ENCODE results near the gene DNASE1L2.
"Not testable (repeated sequence)": the region's sequence is repeated elsewhere in the genome, so short reads cannot be mapped to it uniquely, and the experiment has no call there.

DNASE1L2 gene

DNA sequence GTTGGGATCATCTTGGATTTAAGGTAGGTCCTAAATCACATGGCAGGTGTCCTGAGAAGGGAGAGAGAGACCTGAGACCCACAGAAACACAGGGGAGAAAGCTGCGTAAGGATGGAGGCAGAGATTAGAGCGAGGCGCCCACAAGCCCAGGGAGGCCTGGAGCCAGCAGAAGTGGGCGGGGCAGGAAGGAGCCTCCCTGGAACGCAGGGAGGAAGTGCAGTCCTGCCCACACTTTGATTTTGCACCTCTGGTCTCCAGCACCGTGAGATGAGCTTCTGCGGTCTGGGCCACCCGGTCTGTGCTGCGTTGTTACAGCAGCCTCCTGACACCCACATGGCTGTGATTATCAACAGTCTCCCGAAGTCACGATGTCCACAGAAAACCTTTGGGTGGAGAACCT is 6.4 kb downstream of the DNASE1L2 start:
- DNase-seq = no peak

DNA sequence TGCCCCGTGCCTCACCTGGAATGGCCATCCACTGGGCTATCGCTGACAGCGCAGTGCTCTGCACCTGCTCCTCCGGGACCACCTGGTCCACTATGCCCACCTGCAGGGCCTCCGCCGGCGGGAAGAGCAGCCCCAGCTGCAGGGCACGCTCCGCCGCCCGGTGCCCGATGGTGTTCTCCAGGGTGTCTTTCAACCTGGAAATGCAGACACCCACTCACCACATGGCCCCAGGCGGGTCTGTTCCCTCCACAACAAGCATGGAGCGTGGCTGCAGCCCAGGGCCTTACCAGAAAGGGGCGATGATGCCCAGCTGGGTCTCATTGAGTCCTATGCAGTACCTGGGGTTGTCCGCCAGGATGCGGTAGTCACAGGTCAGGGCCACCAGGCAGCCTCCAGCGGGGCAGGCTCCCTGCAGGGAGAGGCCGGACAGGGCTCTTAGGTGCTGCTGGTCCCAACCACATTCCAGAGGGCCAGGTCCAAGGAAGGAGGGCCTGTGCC is 6.8 kb downstream of the DNASE1L2 start:
- no peak for DNase-seq

DNA sequence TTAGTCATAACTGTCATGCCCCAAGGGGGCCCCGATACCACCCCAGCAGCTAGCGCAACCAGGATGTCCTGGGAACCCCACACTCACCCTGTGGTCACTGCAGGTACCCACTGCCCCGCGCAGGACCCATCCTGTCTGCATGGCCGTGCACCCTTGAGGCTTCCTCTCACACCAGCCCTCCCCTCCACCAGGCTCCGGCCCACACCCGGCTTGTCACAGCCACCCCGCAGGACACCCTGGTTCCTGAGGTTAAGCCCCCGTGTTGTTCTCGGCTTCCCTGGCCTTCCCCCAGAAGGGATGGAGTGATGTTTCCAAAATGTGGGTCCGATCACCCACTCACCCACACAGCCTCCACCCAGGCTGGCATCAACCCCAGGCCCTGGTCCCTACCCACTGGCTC is 7.5 kb downstream of the DNASE1L2 start:
- DNase-seq = no peak

DNA sequence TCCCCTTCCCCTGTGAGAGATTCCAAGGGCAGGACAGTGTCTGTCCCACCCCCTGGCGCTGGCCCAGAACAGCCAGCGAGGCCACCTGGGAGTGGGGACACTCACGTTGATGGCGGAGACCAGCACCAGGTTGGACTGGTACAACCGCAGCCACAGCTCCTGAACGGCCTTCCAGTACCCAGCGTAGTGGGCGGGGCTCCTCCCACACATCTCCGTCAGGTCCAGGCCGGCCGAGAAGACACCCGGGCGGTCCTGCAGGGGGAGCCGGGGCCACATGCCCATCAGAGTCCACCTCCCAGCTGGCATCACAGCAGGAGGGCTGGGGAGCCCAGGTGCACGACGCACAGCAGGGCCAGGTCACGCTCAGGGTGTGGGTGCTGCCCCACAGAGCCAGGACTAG is 8.1 kb downstream of the DNASE1L2 start:
- no peak for DNase-seq

DNA sequence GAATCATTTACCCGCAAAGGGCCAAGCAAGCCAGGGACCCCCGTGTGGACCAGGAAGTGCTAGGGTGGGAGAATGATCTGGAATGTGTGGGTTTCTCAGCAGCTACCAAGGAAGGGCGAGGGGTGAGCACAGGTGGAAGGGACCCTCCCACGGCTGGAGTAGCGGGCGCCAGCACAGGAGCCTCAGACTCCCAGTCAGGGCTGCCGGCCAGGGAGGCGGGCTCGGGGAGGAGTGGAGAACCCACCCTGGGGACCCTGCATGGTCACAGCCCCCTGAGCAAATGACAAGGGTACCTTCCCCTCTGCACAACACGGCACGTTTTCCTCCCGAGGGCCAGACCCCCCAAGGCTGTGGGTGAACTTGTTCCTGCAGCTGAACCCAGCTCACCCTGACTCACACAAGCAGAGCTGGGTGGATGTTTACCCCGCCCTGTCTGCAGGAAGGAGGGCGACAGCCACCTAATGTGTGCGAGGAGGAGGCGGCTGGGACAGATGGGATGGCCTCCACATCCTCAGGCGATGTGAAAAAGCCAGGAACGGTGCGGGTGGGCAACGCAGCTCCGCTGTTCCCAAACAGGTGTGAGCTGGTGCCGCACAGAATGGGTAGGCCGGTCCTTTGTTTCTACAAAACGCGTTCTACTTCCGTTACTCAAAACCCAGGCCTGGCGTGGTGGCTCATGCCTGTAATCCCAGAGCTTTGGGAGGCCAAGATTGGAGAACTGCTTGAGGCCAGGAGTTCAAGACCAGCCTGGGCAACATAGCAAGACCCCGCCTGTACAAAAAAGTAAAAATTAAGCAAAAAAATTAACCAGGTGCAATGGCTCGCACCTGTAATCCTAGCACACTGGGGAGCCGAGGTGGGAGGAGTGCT is 8.9 kb downstream of the DNASE1L2 start:
- DNase-seq = no peak

DNA sequence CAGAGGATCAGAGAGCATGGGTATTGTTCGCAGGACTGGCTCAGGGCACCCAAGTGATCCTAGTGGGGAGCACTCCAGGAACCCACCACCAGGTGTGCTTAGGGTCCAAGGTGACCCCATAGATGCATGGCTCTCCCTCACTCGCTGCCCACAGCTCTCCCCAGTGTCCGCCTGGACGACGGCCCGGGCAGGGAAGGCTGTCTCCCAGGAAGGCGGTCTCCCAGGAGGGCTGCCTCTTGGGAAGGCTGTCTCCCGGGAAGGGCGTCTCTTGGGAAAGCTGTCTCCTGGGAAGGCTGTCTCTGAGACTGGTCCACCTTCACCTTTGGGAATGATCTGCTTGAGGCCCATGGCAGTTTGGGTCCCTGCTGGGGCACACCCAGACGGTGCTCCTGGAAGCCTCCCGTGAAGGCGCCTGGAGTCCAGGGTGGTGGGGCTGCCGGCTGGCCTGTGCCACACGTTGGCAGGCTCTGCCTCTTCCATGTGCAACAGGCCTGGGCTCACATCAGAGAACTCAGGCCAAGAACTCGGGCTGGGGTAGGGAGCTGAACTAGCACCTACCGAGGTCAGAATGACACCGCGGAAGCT is 10.1 kb downstream of the DNASE1L2 start:
- no peak for DNase-seq

DNA sequence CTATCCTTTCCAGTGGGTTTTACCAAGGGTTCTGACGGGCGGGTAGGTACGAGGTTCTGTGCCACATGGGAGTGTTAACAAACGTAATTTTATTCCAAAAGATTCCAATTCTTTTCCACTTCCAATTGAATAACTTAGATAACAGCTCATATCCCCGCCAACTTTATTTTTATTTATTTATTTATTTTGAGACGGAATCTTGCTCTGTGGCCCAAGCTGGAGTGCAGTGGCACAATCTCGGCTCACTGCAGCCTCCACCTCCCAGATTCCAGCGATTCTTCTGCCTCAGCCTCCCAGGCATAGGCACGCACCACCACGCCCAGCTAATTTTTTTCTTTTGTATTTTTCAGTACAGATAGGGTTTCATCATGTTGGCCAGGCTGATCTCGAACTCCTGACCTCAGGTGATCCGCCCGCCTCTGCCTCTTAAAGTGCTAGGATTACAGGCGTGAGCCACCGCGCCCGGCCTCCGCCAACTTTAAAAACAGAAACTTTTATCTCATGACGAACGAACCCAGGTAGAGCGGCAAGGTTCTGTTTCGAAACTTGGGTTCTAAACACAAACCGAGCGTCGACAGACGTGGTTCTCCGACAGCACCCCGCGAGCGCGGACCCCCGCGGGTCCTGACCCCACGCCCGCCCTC is 14.5 kb downstream of the DNASE1L2 start:
- no peak for DNase-seq

DNA sequence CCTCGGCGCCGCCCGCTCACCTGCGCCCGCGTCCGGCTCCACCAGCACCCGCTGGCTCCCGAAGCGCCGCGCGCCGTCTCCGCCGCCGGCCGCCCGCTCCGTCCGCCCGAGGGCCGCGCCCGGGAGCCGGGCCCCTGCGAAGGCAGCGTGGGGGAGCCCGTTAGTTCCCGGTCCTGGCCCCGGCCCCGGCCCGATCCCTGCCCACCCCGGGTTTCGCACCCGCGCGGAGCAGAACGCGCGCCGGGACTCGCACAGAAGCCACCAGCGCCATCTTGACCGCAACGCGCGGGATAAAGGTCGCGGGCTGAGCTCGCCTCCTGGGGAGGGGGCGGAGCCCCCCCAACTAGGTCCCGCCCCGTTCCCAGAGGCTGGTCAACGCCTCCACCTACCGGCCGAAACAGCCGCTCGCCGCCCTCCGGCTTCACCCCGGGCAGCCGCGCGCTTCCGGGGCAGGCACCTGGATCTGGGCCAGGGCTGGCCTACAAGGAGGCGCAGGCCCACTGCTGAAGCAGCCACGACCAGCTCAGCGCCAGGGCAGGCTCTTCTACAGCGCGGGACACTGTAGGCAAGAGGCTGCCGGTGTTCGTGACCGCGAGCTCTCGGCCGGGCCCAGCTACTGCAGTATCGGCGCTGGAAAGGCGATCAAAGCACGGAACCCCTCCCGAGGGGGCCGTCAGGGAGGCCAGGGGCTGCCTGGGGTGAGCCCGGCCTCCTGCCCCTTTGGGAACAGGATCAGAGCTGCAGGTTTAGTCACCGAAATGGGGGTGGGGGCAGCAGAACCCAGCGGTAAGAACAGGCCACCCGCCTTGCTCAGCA is 15.3 kb downstream of the DNASE1L2 start, which contains the start of gene ECI1:
Gene ECI1, minus strand, starts transcription at position 292 of the 816 bp plus-strand sequence. Its CDS starts 21 bp downstream, at position 271.
- peak; percentile 89 for DNase-seq

DNA sequence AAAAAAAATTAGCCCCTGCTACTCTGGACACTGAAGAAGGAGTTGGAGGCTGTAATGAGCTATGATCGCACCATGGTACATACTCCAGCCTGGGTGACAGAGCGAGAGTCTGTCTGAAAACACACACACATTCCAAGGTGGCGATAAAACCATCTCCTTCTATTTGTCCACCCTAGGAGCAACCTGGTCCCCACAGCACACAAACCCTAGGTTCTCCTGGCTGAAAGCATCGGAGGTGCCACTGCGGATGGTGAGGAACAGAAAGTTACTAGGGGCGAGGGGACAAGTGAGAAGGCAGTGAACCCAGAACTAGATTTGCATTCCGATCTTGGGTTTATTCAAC is 16.5 kb downstream of the DNASE1L2 start:
- no peak for DNase-seq

DNA sequence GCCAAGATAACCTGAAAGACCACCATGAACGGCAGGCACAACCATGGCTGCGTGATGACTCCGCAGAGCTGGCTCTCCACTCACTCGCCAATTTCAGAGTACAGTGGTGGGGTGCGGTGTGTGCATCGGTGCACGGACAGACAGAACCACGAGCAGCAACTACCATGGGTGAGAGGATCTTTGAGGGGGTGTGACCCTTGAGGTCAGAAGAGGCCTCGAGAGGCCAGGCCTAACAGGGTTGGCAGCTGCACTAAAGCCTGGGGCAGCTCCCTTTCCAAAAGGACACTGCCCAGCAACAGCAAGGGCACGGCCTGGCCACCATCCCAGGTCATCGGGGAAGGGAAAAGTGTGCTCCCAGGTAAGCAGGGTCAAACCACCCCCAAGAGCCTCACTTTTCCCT is 17.0 kb downstream of the DNASE1L2 start:
- no peak for DNase-seq

DNA sequence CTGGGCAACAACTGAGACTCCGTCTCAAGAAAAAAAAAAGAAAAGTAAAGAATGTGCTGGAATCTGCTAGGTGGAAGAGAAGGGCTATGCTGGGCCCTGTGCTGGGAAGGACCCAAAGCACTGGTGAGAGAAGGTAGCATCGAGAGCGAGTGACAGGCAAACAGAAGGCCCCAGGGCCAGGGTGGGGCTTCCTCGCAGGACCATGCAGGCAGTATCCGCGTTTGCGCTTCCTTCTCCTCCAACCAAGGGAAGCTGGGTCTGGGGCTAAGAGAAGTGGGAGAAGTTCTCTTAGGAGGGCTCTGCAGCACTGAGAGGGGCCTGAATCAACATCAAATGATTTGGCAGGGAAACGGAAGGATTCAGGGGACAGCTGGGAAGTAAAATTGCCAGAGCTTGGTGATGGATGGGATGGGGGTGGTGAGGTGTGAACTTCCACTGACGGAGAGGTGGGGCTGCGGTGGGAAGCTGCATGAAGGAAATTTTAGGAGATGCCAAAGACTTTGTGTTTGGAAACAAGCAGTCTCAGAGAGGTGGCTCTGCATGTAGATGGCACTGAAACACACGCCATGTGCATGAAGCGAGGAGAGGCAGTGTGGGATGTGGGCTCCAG is 20.4 kb downstream of the DNASE1L2 start:
- no peak for DNase-seq

DNA sequence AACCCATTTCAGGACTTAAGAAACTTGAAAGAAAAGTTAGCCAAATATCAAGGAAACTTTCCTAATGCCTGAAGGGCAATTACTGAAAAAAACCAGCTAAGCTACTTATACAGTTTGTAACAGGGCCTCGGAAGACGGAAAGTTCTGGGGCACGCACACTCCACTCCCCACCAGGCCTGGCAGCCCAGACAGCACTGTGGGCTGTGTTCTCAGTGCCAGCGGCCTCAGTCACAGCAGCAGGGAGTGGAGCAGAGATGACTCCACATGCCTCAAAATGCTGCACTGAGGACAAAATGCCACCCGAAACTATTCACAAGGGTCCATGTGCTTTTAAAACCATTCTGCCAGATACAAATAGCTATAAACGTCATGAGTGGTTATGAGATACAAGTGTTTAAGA is 21.5 kb downstream of the DNASE1L2 start:
- no peak for DNase-seq

DNA sequence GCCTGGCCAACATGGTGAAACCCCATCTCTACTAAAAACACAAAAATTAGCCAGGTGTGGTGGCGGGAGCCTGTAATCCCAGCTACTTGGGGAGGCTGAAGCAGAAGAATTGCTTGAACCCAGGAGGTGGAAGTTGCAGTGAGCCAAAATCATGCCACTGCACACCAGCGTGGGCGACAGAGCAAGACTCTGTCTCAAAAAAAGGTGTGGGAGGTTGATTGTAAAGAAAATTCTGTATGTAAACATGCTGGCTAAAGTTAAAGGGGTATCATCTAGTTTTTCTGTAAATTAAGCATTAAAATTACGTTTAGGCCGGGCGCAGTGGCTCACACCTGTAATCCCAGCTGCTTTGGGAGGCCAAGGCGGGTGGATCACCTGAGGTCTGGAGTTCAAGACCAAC is 22.3 kb downstream of the DNASE1L2 start:
- not testable (repeated sequence) for DNase-seq

DNA sequence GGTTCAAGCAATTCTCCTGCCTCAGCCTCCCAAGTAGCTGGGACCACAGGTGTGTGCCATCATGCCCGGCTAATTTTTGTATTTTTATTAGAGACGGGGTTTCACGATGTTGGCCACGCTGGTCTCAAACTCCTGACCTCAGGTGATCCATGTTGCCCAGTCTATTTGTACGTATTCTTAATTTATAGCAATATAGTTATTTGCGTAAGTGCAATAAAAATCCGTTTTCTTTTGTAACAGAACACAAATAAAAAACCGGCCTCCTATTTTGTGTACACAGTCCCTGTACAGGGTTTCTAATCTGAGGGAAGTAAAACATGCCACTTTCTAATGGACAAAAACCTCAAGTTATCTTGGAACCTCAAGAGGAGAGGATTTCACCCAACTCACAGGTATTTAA is 24.0 kb downstream of the DNASE1L2 start:
- DNase-seq = no peak

DNA sequence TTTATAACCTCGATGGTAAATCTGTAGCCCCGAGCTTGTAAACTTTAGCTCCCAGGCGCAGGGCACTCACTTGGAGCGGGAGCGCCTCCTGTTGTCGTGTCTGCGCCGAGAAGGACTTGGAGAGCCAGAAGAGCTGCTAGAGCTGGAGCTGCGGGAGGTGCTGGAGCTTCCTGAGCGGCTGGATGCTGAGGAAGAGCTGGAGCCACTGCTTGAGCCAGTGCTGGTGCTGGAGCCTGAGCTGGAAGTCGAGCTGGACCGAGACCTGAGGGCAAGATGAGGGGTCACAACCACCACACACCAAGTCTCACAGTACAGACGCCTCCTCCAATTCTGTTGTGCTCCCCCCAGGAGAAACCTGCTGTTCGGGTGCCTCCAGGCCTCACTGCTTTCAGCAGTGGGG is 26.8 kb downstream of the DNASE1L2 start:
- DNase-seq = not testable (repeated sequence)

DNA sequence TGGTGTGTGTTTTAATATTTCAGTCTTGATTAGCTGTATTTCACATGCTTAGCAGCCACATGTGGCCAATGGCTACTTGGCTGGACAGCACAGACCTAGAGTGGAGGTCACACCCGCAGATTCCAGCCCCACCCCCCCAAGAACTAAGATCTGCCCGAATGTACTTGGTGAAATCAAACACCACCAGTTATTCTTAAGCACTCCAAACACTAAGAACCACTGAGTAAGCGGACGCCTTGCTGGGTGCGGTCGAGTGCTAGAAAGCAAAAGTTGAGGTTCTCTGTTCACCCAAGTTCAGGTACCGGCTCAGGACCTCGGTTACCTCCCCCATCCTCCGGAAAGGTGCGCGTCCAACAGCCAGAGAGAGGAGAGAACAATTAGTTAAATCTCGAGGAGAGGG is 30.6 kb downstream of the DNASE1L2 start:
- DNase-seq = not testable (repeated sequence)

DNA sequence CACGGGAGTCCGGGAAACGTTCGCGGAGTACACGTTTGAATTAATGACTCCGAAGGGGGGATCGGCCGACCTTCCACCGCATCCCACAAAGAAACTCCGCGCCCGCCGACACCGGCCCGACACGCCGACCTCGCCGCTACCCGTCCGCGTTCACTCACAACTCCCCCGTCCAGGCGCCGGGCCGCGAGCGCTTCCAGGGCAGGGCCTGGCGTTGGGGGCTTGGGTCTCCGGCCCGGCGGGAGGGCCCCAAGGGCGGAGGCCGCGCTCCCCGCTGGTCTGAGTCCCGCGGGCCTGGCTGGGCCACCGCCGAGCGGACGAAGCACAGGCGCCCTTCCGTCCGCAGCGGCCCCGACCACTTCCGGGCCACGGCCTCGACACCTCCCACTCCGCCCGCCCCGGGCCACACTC is 31.3 kb downstream of the DNASE1L2 start:
- not testable (repeated sequence) for DNase-seq

DNA sequence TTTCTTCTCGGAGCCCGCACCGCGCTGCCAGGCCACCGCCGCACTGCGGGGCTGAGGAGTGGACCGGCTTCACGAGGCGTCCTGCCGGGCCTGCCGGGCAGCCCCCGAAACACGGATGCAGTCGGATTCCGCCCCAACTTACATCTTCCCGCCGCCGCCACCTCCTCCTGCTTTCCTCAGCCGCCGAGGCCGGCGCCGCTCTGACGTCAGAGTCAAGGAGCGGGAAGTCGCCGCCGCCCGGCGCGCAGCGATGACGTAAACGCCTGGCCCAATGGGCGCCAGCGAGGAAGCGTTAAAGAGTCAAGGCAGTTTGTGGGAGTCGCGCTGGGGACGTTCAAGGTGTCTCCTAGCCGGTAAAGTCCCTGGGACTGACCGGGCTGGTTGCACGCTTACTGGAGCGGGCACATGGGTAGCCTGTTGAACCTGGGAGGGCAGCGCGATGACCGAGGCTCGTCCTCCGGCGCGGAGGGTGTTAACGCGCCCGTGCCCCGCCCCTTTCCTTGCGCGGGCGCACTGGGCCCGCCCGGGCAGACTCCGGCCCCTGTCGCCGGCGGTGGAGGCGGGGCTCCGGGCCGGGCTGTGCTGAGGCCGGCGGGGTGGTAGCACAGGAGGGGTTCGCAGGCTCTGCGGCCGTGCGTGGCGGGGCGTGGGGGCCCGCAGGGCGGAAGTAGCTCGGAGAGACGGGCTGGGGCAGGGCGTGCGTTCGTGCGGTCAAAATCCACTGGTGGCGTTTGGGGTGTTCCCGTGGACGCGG is 31.8 kb downstream of the DNASE1L2 start, which contains the start of gene RNPS1:
Gene RNPS1, minus strand, starts transcription at position 214 of the 754 bp plus-strand sequence. CDS start 3,483 bp downstream, outside the sequence.
- peak; percentile 76 for DNase-seq

DNA sequence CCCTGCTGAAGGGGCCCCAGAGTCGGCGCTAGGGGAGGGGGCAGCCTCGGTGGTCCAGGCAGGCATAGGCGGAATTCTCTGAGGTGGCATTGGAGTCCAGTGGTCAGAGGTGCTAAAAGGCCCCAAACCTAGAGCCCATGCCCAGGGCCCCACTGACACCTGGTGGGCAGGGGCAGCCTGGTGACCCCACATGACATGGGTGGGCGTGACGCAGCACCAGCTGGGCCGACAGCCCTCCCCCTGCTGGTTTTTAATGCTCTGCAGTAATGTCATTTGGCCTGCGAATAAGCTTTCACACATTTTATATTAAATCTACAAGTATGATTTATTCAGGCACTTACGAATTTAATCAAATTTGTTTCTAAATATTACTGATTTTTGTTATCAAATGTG is 33.8 kb downstream of the DNASE1L2 start:
- DNase-seq = no peak

DNA sequence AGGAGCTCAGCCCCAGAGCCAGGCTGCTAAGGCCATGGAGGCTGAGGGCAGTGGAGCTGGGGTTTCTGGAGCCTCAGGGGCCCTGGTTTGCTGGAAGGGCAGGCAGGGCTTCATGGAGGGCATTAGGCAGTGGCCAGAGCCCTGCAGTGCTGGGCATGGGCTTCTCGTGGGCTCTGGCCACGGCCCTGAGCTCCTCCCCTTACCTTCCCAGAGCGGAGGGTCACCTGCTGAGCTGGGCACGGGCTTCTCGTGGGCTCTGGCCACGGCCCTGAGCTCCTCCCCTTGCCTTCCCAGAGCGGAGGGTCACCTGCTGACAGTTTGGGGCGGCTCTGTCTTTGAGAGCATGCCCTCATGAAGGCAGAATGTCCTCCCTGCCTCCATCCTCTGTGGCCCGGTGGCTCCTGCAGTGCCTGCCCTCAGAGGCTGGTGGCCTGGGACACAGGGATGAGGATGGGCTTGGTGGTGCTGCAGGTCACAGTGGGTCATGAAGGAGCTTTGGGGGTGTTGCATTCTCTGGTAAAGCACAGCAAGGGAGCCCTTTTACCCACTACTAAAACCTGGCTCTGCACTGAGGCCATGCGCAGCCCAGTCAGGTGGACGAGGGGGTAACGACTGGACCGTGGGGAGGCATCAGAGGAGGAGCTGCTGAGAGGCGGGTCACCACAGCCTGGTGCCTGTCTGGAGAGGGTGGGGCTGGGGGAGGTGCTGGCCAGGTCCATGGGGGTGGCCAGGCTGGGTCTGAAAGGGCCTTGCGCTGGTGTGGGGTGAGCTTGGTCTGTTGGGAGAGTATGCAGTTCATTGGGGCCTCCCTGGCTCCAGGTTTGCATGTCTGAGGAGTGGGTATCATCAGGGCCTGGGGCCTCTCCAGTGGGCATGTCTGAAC is 34.6 kb downstream of the DNASE1L2 start:
- DNase-seq = no peak
